Thyroid gland (tissue), 4 donors: ENCODE measurements around the gene CFAP97.

Experiments used
- CTCF ChIP-seq, 6 experiments: fragments of 200-600 bp in 3 of 6; fragments of 450-650 bp in 3 of 6; sonication (generic) in 3 of 6; IDR thresholded peaks; one replicate each; pipeline ENCODE4 v1.5.1; 2016 to 2019; ENCODE audit warnings: antibody characterized with exemption in 6 of 6, mild to moderate bottlenecking in 2 of 6, inconsistent platforms in 1 of 6, moderate library complexity in 1 of 6
- POLR2A ChIP-seq, 2 donors: fragments of 450-650 bp; IDR thresholded peaks; one replicate each; pipeline ENCODE4 v1.6.1; 2017; ENCODE audit warnings: antibody characterized with exemption in 2 of 2, mild to moderate bottlenecking in 2 of 2, moderate library complexity in 1 of 2

GRCh38 chr4:185246453-185246852 lies 42.7 kb upstream of the CFAP97 start:
- no peak for TF ChIP-seq CTCF (IDR thresholded peaks at IDR 0.05)
- no peak for TF ChIP-seq POLR2A (IDR thresholded peaks at IDR 0.05)
